Stimulated activated CD4-positive, alpha-beta T cell treated with anti-CD3 and anti-CD28 coated beads, TNF-alpha, amount 100 ng/mL, for 4 hours (primary cell): ENCODE results near the gene LDLRAP1.
"Not testable (repeated sequence)": the region's sequence is repeated elsewhere in the genome, so short reads cannot be mapped to it uniquely, and the experiment has no call there.

Source experiments
- DNase-seq, 3 experiments: peaks; one replicate each; pipeline ENCODE4 v3.0.0-alpha.2; 2020; ENCODE audit warnings: low read depth in 3 of 3

The LDLRAP1 gene

GRCh38 chr1:25575191-25575590 lies 31.8 kb downstream of the LDLRAP1 start:
- no peak for DNase-seq

- DNase-seq = no peak
Measured at GRCh38 chr1:25576459-25577133, 33.2 kb downstream of the LDLRAP1 start.

DNA sequence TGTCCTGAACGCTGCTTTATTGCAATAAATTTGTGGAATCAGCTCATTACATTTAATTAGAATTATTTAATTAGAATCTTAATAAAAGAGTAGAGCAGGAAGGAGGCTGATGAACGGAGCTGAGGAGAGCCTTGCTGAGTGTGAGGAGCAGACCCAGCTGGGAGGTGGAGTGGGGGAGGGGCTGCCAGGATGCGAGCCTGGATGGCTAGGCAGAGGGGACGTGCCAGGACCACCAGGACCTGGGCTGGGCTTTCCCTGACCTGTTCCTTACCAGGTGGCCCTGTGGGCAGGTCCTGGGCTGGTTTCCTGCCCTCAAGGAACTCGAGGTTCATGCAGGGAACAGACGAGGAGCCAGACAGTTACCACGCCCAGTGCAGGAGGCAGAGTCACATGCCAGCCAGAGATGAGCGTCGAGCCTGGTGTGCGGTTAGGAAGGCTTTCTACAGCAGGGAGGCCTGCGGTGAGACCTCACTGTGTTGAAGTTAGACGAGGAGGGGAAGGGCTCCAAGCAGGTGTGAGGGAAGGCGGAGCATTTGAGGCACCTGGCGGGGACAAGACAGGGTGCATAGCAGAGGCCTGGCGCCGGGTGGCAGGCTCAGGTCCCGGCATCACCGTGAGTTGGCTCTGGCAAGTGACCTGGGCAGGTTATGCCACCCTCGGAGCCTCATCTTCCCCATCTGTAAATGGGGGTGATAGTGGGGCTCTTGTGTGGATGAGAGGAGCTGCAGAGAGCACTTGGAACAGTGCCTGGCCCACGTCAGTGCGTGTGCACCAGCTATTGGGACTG lies 33.9 kb downstream of the LDLRAP1 start:
- DNase-seq = no peak

GRCh38 chr1:25579292-25580252 lies 36.2 kb downstream of the LDLRAP1 start:
- no peak for DNase-seq

DNA sequence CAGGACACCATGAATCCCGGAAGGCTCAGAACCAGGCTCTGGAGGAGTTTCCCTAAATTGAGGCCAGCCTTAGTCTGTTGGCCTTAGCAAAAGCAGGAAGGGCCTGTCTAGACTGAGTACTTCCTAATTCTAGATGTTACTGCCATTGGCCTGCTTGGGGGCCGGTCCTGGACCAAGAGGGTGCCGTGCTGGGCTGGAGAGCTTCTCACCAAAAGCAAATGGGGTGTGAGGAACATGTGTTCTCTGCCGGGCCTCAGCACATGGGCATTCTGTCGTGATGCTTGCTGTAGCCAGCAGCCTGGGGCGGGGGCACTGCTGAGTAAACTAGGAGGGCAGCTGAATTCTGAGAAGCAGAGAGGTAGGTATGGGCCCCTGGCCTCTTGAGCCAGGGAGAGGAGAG lies 37.5 kb downstream of the LDLRAP1 start:
- DNase-seq = no peak

DNA sequence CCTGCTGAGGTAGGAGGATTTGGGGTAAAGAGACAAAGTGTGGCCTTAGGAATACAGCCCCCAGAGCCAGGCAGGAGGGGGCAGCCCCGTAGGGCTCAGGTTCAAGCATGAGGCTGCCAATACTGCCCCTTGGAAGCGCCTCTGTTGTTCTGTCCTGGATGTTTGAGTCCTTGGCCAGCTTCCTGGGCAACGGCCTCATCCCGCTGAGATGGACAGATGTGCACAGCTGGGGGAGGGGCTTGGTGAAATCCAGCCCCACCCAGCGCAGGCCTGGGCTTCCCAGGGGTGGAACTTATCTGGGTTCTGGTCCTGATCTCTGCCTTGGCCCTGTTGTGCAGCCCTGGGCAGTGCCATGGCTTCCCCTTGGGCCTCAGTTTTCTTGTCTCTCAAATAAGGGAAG lies 38.4 kb downstream of the LDLRAP1 start:
- no peak for DNase-seq

DNA sequence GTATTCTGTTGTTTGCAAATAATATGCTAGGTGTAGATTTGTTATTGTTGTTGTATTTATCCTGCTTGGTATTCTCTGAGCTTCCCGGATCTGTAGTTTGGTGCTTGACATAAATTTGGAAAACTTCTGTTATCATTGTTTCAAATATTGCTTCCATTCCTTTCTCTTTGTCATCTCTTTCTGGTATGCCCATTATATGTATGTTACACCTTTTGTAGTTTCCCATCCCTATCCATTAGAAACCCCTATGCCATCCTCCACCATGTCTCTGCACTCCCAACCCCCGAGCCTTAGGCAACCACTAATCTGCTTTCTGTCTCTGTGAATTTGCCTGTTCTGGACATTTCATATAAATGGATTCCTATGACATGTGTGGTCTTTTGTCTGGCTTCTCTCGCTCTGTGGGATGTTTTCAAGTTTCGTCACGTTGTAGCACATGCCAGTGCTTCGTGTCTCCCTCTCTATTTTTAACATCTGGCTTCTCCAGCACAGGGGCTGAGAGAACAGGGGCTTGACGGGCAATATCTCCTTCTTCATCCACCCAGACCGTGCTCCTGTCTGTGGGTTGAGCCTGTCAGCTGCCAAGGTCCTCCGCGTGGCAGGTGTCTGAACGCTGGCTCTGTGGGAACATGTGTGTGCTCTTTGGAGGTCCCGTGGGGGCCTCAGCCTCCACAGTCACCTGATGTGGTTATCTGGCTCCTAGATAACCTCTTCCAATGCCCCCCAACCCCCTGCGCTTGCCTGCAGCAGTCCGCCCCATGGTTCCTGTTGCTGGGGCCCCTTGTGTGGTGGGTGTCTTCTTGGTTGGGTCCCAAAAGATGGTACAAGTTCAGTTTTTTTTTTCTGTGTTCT lies 40.3 kb downstream of the LDLRAP1 start:
- no peak for DNase-seq

- DNase-seq = no peak
Measured at GRCh38 chr1:25586181-25586588, 42.8 kb downstream of the LDLRAP1 start.

DNA sequence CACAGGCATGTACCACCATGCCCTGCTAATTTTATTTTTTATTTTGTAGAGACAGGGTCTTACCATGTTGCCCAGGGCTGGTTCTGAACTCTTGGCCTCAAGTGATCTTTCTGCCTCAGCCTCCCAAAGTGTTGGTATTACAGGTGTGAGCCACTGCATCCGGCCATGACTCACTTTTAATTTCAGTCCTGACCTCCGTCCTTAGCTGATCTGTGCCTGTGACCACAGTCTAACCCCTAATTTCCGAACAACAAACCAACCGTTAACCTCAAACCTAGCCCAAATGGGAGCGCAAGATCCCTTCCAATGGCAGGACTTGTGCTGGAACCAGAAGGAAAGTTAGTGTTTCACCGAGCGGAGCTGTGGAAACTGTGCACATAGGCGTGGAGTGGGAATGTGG lies 43.9 kb downstream of the LDLRAP1 start:
- no peak for DNase-seq

DNA sequence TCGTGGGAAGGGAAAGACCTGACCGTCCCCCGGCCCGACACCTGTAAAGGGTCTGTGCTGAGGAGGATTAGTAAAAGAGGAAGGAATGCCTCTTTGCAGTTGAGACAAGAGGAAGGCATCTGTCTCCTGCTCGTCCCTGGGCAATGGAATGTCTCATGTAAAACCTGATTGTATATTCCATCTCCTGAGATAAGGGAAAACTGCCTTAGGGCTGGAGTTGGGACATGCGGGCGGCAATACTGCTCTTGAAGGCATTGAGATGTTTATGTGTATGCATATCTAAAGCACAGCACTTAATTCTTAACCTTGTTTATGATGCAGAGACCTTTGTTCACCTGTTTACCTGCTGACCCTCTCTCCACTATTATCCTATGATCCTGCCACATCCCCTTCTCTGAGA lies 44.8 kb downstream of the LDLRAP1 start:
- not testable (repeated sequence) for DNase-seq

- not testable (repeated sequence) for DNase-seq
Measured at GRCh38 chr1:25588786-25589185, 45.4 kb downstream of the LDLRAP1 start.

DNA sequence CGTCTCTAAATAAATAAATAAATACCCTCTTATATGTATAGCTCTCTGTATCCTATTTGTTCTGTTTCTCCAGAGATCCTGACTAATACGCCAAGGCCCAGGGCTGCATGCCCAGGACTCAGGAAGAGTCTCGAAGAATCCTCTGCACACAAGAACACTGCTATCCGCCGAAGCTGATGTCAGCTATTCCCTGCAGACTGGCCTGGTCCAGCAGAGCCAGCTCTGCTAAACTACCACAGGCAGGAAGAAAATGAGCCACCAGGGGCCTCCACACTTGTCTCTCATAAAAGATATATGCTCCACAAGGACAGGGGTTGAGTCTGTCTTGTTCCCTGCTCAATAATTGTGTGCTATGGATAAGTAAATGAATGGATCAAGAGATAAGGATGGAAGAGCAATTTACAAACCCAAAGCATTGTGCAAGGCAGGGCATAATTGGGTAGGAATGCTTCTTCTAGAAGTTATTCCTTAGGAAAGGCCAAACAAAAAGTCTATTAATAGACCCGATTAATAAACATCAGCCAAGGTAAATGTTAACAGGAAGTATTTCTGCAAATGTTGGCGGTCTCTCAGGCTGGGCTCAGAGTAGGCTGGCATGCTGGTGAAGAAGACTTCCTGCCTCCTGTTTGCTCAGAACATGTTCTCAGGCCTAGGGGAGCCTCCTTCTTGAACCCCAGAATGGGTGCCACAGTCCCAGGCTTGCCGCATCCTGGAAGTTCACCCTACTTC lies 46.9 kb downstream of the LDLRAP1 start:
- DNase-seq = no peak

DNA sequence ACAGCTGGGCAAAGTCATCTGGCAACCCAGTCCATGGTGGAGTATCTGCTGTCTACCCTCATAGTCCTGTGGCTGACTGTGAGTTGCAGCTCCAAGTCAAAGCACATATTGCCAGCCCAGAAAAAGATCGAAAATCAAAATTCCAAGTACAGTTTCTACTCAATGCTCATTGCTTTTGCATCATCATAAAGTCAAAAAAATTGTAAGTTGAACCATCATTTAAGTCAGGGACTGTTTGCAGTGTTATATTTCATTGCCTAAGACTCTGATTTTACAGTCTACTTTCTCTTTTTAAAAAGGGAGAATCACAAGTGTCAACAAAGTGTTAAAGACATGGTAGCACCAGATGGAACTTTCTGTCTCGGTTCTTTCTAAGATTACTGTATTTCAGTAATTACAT lies 50.5 kb downstream of the LDLRAP1 start:
- no peak for DNase-seq

- no peak for DNase-seq
Measured at GRCh38 chr1:25594971-25595370, 51.6 kb downstream of the LDLRAP1 start.

GRCh38 chr1:25596641-25597040 lies 53.2 kb downstream of the LDLRAP1 start:
- not testable (repeated sequence) for DNase-seq

- DNase-seq = no peak
Measured at GRCh38 chr1:25598879-25599278, 55.5 kb downstream of the LDLRAP1 start.

DNA sequence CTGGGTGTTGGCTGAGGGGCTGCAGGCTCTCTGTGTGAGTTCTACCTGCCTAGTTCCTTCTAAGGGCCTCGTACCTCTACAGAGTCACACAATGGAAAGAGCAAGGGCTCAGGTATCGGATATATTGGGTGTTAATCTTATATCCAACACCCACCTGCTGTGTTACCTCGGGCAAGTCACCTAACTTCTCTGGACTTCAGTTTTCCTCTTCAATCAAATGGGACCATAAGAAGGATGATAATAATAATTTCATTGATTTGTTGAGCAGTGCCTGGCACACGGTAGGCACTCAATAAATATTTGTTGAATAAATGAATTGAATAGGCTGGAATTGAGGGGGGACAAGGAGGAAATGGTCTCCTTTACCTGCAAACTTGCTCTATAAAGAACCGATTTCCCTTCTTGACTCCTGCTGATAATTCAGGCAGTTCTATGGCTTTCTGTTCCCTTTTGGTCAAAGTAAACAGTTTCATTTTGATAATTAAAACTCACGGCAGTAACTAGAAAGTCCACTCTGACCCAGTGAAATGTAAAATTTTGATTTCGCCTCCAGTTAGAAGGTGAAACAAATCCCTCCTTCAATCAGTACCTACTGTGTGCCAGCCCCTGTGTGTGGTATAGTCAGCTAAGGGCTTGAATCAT lies 56.7 kb downstream of the LDLRAP1 start:
- no peak for DNase-seq

- not testable (repeated sequence) for DNase-seq
Measured at GRCh38 chr1:25600971-25601699, 57.7 kb downstream of the LDLRAP1 start.

DNA sequence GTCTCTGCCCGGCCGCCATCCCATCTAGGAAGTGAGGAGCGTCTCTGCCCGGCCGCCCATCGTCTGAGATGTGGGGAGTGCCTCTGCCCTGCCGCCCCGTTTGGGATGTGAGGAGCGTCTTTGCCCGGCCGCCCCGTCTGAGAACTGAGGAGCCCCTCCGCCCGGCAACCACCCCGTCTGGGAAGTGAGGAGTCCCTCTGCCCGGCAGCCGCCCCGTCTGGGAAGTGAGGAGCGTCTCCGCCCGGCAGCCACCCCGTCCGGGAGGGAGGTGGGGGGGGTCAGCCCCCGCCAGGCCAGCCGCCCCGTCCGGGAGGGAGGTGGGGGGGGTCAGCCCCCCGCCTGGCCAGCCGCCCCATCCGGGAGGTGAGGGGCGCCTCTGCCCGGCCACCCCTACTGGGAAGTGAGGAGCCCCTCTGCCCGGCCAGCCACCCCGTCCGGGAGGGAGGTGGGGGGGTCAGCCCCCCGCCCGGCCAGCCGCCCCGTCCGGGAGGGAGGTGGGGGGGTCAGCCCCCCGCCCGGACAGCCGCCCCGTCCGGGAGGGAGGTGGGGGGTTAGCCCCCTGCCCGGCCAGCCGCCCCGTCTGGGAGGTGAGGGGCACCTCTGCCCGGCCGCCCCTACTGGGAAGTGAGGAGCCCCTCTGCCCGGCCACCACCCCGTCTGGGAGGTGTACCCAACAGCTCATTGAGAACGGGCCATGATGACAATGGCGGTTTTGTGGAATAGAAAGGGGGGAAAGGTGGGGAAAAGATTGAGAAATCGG lies 60.6 kb downstream of the LDLRAP1 start:
- not testable (repeated sequence) for DNase-seq
